ENCODE results near the gene PRSS56.

Gene PRSS56

GRCh38 chr2:232502911-232503808 lies 17.0 kb upstream of the PRSS56 start:
- DNase-seq = no peak

DNA sequence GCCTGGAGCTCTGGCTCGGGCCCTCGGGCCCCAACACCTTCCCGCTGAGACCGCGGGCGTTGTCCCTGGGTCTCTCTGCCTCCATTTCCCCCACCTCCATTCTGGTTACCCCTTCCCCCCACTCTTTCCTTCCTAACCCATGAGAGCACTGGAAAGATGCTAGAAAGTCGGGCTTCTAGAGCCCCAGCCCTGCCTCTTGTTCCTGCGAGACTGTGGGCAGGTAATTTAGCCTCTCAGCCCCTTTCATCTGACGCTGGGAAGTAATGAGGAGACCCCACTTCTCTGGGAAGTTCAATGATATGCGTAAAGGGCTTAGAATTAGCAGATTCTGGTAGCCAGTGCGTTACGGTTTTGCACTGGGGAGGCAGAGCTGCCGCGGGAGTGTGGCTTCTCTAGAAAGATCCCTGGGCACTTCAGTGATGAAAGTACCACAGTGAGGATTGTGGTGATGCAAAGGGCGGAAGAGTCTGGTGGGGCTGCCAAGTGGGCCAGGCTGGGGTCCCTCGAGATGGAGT lies 16.3 kb upstream of the PRSS56 start:
- no peak for DNase-seq

- DNase-seq = no peak
Measured at GRCh38 chr2:232504438-232504837, 15.8 kb upstream of the PRSS56 start.

- DNase-seq = no peak
Measured at GRCh38 chr2:232505856-232506255, 14.3 kb upstream of the PRSS56 start.

DNA sequence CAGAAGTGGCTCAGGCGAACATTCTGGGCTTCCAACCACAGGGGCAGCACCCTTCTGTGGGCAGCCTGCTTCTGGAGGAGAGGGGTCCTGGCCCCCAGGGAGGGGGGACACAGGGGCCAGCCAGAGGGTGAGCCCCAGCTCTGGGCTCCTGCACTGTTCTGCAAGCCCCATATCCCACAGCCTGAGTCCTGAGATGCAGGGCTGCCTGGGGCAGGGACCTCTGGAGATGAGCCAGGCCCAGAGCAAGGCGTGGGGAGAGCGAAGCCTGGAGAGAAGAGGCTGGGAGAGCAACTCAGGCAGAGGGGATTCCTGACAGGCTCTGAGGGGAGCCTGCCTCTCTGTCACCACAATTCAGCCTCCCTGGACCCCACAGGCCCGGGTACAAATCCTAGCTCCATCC lies 13.5 kb upstream of the PRSS56 start:
- DNase-seq = no peak

DNA sequence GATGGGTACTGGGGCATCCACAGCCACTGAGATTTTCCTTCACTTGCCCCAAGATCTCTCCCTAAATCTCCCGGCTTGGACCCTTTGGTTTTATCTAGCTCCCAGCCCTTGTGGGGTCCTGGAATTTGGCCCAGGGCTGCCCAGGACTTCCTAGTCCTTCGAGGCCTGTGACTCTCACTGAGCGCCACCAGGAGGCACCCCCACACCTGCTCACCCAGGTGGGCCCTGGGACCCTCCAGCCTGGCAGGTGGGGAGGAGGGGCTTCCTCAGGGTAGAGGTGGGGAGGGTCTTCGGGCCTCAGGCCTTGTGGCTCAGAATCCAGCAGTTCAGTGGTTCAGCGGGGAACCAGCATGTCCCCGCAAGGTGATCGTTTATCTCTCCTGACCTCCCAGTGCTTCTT lies 11.9 kb upstream of the PRSS56 start:
- DNase-seq = no peak

DNA sequence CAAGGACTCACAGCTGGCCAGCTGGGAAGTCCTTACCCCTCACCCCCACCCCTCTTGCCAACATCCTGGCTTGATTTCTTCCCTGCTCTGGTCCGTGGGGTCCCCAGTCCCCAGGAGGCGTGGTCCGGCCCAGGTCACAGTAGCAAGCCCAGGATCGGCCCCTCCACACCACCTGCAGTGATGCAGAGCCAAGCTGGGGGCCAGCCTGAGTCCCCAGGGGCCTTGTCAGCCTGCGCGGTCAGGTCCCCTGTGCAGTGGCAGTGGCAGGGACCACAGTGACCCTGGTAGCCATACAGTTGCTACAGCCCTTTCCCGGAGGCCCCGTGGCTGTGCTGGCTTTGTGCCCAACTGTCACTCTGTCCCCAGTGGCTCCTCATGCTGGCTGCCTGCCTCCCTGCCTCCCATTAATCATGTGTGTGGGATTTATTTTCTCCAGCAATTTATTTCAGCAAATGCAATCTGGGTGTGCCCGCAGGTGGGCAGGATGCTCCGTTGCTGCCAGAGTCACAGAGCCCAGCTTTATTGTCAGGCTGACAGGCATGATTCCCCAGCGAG lies 8.8 kb upstream of the PRSS56 start:
- DNase-seq = no peak

DNA sequence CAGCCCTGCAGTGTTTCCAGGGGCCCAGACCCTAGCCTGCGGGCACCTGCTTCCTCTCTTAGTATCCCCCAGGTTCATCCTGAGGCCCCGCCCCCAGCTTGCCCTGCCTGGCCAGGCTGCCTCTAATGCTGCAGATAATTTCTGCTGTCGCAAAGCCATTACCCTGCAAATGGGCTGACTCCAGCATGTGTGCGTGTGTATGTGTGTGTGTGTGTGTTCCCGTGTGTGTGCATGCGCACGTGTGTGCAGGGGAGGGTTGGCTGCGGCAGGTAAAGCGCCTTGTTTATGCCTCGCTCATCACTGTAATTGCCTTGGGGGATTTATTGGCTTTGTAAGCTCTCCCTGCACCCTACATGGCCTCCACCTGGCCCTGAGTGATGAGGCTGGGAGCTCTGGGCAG lies 7.6 kb upstream of the PRSS56 start:
- DNase-seq = no peak

GRCh38 chr2:232513353-232513752 lies 6.8 kb upstream of the PRSS56 start:
- DNase-seq = no peak

DNA sequence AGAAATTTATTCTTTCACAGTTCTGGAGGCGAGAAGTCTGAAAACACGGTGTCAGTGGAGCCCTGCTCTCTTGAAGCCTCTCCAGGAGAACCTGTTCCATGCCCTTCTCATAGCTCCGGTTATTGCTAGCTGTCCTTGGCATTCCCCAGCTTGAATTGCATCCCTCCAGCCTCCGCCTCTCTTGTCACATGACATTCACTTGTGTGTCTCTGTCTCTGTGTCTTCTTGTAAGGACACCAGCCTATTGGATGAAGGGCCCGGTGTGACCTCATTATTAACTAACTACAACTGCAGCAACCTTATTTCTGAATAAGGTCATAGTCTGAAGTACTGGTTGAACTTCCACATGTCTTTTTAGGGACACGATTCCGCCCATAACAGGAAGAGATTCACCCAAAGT lies 4.5 kb upstream of the PRSS56 start:
- DNase-seq = no peak

GRCh38 chr2:232516551-232516950 lies 3.6 kb upstream of the PRSS56 start:
- DNase-seq = no peak

DNA sequence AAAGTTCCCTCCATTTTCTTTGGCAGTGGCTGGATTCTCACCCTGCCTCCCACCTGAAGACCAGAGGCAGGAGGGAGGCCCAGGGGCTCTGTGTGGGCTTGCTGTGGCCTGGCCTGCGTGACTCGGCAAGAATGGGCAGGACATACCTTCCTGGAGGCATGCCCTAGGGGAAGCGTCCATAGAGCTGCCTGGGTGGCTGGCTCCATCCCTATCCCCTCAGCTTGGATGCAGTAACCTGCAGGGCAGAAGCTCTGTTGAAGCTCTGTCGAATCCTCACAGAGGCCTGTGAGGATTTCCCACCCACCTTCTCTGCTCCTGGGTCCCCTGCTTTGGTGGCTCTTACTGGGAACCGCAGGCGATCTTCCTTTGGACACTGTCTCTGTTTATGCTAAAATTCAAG lies 1.3 kb upstream of the PRSS56 start:
- no peak for DNase-seq

DNA sequence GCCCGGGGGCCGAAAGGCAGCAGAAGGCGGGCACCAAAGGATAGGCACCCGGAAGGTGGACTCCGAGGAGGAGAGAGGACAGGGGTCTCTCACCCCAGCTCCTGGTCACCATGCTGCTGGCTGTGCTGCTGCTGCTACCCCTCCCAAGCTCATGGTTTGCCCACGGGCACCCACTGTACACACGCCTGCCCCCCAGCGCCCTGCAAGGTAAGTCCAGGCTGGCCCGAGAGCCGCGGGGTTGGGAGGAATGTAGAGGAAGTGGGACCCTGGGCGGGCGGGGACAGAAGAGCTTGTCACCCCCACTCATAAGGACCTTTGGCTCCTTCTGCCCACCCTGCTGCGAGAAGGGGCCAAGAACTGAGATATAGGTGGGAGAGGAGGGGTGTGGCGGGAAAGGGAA lies 301 bp downstream of the PRSS56 start:
- DNase-seq = no peak

DNA sequence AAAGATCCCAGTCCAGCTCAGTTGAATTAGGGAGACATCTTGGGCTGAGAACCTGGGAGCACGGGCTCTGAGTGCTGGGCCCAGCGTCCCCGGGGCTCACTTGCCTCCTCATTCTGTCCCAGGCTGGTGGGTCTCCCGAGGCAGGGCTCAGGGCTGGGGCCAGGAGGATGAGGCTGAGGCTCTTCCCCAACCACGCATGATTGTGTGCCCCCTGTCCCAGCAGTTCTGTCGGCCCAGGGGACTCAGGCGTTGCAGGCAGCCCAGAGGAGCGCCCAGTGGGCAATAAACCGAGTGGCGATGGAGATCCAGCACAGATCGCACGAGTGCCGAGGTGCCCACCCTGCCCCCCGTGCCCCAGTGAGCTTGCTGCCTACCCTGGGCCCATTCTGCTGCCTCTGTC lies 910 bp downstream of the PRSS56 start:
- no peak for DNase-seq

- no peak for DNase-seq
Measured at GRCh38 chr2:232521959-232522622, 1.9 kb downstream of the PRSS56 start.

GRCh38 chr2:232522623-232523401 lies 2.6 kb downstream of the PRSS56 start:
- no peak for DNase-seq

GRCh38 chr2:232523402-232523681 lies 3.2 kb downstream of the PRSS56 start:
- no peak for DNase-seq

GRCh38 chr2:232523682-232524597 lies 3.8 kb downstream of the PRSS56 start:
- no peak for DNase-seq

DNA sequence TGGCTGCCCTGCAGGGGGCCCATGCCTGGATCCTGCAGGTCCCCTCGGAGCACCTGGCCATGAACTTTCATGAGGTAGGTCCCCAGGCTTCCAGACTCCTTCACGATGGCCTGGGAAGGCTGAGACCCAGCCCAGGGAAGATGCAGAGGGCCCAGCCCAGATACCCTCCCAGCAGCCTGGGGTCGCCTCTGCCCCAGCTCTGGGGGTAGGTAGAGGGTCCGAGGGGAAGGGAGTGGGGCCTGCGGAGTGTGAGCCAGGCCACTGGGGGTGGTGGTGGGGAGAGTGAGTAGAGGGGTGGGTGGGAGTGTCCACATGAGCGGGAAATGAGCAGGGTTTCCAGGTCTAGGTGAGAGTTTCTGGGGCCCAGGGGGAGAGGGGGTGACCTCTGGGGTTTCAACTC lies 4.6 kb downstream of the PRSS56 start:
- DNase-seq = no peak

DNA sequence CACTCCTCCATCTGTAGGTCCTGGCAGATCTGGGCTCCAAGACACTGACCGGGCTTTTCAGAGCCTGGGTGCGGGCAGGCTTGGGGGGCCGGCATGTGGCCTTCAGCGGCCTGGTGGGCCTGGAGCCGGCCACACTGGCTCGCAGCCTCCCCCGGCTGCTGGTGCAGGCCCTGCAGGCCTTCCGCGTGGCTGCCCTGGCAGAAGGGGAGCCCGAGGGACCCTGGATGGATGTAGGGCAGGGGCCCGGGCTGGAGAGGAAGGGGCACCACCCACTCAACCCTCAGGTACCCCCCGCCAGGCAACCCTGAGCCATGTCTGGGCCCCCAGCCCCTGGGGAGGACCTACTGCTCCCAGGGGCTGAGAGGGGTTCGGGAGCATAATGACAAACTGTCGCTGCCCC lies 5.0 kb downstream of the PRSS56 start:
- no peak for DNase-seq

GRCh38 chr2:232525791-232526371 lies 5.7 kb downstream of the PRSS56 start, which contains the start of gene CHRND:
CHRND (plus strand) TSS chr2:232526160; CDS start chr2:232526216, 56 bp downstream.
- peak; percentile 86 for DNase-seq

Measured in left hindlimb (tissue), 1 donor.